ENCODE results near the gene SEC24D.

The SEC24D gene

DNA sequence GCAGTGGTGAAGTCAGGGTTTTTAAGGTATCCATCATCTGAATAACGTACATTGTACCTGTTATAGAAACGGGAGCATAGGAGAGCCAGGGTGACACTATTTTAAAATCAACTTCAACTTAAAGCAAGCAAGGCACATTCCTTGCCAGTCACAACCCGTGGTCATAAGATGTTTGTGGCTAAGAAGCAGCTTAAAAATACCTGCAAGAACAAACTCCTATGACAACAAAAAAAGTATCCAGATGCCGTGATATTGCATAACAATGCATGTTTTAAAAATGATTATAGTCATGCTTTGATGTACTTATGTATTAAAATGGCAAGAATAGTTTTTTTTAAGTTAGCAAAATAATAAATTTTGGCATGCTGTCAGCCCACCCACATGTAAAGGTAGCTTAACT lies 36.3 kb upstream of the SEC24D start:
- H3K9me2 ChIP-seq (replicated peaks; ENCODE audit: insufficient read depth, low read length): no peaks in the 10 kb centered on the region
- no peaks in the 10 kb centered on the region for H3K27me3 ChIP-seq (ENCODE audit: low read length)
- H3K27ac ChIP-seq (ENCODE audit: low read depth, low read length): no peak overlapping the region
- H4K20me1 ChIP-seq (ENCODE audit: low read depth, low read length): no peaks in the 10 kb centered on the region
- no peak overlapping the region for H3K4me2 ChIP-seq (ENCODE audit: low read depth, low read length, poor library complexity, severe bottlenecking)
- no peaks in the 10 kb centered on the region for H3K79me2 ChIP-seq (ENCODE audit: insufficient read depth, low read length)
- H3F3A ChIP-seq (ENCODE audit: insufficient read depth): no peaks in the 10 kb centered on the region
- no peak overlapping the region for H2AFZ ChIP-seq (ENCODE audit: low read depth, low read length, severe bottlenecking)
- TF ChIP-seq, protein P1, sequence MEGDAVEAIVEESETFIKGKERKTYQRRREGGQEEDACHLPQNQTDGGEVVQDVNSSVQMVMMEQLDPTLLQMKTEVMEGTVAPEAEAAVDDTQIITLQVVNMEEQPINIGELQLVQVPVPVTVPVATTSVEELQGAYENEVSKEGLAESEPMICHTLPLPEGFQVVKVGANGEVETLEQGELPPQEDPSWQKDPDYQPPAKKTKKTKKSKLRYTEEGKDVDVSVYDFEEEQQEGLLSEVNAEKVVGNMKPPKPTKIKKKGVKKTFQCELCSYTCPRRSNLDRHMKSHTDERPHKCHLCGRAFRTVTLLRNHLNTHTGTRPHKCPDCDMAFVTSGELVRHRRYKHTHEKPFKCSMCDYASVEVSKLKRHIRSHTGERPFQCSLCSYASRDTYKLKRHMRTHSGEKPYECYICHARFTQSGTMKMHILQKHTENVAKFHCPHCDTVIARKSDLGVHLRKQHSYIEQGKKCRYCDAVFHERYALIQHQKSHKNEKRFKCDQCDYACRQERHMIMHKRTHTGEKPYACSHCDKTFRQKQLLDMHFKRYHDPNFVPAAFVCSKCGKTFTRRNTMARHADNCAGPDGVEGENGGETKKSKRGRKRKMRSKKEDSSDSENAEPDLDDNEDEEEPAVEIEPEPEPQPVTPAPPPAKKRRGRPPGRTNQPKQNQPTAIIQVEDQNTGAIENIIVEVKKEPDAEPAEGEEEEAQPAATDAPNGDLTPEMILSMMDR (IDR thresholded peaks at IDR 0.05; ENCODE audit: insufficient read depth, low read length, poor library complexity, severe bottlenecking): no peak
- no peak for TF ChIP-seq EZH2phosphoT487 (conservative IDR thresholded peaks at IDR 0.05; ENCODE audit: low read length)
- no peak overlapping the region for H3K4me3 ChIP-seq (ENCODE audit: insufficient read depth, low read length, poor library complexity, severe bottlenecking)
- no peak overlapping the region for H3K9ac ChIP-seq (ENCODE audit: low read length)
- H3K9me3 ChIP-seq (ENCODE audit: insufficient read depth, low read length): no peaks in the 10 kb centered on the region
- no peaks in the 10 kb centered on the region for H3K36me3 ChIP-seq (ENCODE audit: low read length)

DNA sequence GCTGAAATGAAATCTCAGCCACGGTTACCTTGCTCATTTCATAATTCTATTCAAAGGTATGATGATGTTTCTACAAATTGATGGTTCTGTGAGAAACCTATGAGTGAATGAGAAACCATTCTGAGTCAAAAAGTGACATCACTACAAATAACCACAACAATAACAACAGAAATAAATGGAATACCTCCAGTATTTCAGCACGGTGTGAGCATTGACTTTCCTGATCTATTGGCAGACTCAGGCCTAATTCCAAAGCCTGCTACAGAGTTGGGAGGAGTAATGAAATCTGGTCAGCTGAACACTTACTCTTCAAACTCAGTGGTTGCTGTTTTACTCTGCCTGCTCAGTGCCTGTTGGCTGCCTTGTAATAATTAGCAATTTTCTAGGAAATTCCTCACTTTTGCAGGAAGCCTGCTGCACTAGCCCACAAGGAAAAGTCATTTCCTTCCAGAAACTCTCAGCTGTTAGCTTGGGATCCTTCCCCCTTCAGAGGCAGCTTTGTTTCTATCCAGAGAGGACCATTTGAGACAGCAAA lies 33.9 kb upstream of the SEC24D start:
- Histone ChIP-seq H3F3A (ENCODE audit: insufficient read depth) (no peaks in the 10 kb centered on the region), H3K9me2 (replicated peaks; ENCODE audit: insufficient read depth, low read length) (no peaks in the 10 kb centered on the region), H3K9ac (ENCODE audit: low read length) (no peak overlapping the region), H3K4me2 (ENCODE audit: low read depth, low read length, poor library complexity, severe bottlenecking) (no peak overlapping the region), H3K9me3 (ENCODE audit: insufficient read depth, low read length) (no peaks in the 10 kb centered on the region), H3K79me2 (ENCODE audit: insufficient read depth, low read length) (no peaks in the 10 kb centered on the region), H3K27ac (ENCODE audit: low read depth, low read length) (no peak overlapping the region), H4K20me1 (ENCODE audit: low read depth, low read length) (no peaks in the 10 kb centered on the region), H3K36me3 (ENCODE audit: low read length) (no peaks in the 10 kb centered on the region), H3K27me3 (ENCODE audit: low read length) (no peaks in the 10 kb centered on the region), H3K4me3 (ENCODE audit: insufficient read depth, low read length, poor library complexity, severe bottlenecking) (no peak overlapping the region), H2AFZ (ENCODE audit: low read depth, low read length, severe bottlenecking) (no peak overlapping the region)
- TF ChIP-seq EZH2phosphoT487 (conservative IDR thresholded peaks at IDR 0.05; ENCODE audit: low read length): no peak
- TF ChIP-seq, protein P1 (IDR thresholded peaks at IDR 0.05; ENCODE audit: insufficient read depth, low read length, poor library complexity, severe bottlenecking): no peak

DNA sequence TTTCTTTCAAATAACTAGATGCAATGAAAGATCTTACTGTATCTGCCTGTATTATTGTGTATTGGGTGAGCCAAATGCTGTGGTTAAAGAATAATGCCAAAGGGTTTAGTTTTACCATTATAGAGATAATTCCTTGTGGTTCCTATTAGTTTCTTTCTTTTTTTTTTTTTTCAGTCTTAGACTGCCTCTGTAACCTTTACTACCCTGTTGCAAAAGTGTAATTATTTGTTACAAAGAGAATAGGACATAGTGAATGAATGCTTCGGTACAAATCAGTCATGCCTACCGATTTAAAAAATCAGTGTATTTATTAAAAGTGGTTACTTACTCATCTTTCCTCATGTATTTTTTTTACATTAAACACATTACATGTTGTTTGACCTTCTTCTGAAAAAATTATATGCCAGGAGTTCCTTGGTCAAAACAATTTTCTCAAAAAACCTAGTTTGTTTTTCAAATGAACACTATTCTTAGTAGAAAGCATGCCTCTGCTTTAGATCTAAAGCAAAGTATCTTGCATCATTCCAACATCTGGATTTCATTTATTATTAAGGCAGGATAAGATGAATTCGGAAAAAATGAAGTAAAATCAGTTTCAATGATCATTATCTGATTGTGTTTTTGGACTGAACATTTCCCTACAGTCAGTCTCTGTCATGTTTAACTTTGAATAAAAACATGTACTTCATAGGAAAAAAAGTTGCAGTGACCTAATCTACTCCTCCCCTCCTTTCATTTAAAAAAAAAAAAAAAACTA lies 31.6 kb upstream of the SEC24D start:
- Histone ChIP-seq H3K79me2 (ENCODE audit: insufficient read depth, low read length) (no peaks in the 10 kb centered on the region), H3K9ac (ENCODE audit: low read length) (no peak overlapping the region), H3K9me2 (replicated peaks; ENCODE audit: insufficient read depth, low read length) (no peaks in the 10 kb centered on the region), H3K9me3 (ENCODE audit: insufficient read depth, low read length) (no peaks in the 10 kb centered on the region), H3F3A (ENCODE audit: insufficient read depth) (no peaks in the 10 kb centered on the region), H4K20me1 (ENCODE audit: low read depth, low read length) (no peaks in the 10 kb centered on the region), H3K36me3 (ENCODE audit: low read length) (no peaks in the 10 kb centered on the region), H3K4me3 (ENCODE audit: insufficient read depth, low read length, poor library complexity, severe bottlenecking) (no peak overlapping the region), H3K27me3 (ENCODE audit: low read length) (no peaks in the 10 kb centered on the region), H3K27ac (ENCODE audit: low read depth, low read length) (no peak overlapping the region), H3K4me2 (ENCODE audit: low read depth, low read length, poor library complexity, severe bottlenecking) (no peak overlapping the region), H2AFZ (ENCODE audit: low read depth, low read length, severe bottlenecking) (no peak overlapping the region)
- TF ChIP-seq, protein P1 (IDR thresholded peaks at IDR 0.05; ENCODE audit: insufficient read depth, low read length, poor library complexity, severe bottlenecking): no peak
- TF ChIP-seq EZH2phosphoT487 (conservative IDR thresholded peaks at IDR 0.05; ENCODE audit: low read length): no peak

All from SU-DHL-6 (cell line).